Occipital lobe (tissue), 2 donors: ENCODE measurements around the gene TMPRSS7. TPM values are rescaled to one million over a fixed set of nuclear protein-coding genes. Genes with fewer than 3 reads are reported as not detected.

Experiments
- DNase-seq: peaks from one replicate; lab custom pipeline; 2025; lab: John Stamatoyannopoulos, UW
- total RNA-seq: library from RNA; depleted of rRNA; stranded (reverse); fragments of >200 nt; gene quantifications from one replicate; pipeline ENCODE4 v1.2.3, GENCODE V29; 2014

Gene TMPRSS7, protein sequence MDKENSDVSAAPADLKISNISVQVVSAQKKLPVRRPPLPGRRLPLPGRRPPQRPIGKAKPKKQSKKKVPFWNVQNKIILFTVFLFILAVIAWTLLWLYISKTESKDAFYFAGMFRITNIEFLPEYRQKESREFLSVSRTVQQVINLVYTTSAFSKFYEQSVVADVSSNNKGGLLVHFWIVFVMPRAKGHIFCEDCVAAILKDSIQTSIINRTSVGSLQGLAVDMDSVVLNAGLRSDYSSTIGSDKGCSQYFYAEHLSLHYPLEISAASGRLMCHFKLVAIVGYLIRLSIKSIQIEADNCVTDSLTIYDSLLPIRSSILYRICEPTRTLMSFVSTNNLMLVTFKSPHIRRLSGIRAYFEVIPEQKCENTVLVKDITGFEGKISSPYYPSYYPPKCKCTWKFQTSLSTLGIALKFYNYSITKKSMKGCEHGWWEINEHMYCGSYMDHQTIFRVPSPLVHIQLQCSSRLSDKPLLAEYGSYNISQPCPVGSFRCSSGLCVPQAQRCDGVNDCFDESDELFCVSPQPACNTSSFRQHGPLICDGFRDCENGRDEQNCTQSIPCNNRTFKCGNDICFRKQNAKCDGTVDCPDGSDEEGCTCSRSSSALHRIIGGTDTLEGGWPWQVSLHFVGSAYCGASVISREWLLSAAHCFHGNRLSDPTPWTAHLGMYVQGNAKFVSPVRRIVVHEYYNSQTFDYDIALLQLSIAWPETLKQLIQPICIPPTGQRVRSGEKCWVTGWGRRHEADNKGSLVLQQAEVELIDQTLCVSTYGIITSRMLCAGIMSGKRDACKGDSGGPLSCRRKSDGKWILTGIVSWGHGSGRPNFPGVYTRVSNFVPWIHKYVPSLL
- total RNA-seq: 0.47 TPM

DNA sequence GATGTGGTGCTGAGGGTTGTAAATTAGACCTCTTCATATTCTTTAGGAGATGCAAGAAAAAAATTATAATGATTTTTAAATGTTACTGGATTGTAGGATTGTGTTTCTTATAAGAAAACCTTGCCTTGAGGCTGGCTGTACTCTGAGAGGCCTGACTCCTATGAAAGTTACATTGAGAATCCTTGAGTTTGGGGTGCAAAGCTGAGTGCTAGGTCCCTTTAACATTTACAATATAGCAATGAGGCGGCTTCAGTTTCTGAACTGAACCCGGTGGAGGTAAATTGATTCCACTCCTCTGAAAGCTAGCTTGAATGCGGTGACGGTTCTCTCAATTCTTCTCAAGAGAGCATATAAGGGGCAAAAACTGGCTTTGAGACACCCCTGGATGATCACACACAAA lies at the start of gene TMPRSS7:
Gene TMPRSS7 (plus strand): TSS at position 301 of the 400 bp plus-strand sequence. CDS start 110 bp downstream, outside the sequence.
- DNase-seq: no peak

DNA sequence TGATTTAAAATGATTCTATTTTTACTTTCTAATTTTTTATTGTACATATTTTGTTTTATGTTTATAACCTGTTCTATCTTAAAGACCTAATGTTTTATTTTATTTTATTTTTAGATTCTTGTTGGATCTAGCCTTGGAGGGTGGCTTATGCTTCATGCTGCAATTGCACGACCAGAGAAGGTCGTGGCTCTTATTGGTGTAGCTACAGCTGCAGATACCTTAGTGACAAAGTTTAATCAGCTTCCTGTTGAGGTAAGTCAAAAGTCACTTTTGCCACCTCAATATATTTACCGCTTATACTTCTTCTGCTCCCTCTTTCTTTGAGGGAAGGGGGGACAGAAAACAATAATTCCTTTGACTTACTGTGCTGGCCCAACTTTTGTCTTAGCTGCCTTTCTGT lies 47.7 kb upstream of the TMPRSS7 start:
- no peak for DNase-seq

DNA sequence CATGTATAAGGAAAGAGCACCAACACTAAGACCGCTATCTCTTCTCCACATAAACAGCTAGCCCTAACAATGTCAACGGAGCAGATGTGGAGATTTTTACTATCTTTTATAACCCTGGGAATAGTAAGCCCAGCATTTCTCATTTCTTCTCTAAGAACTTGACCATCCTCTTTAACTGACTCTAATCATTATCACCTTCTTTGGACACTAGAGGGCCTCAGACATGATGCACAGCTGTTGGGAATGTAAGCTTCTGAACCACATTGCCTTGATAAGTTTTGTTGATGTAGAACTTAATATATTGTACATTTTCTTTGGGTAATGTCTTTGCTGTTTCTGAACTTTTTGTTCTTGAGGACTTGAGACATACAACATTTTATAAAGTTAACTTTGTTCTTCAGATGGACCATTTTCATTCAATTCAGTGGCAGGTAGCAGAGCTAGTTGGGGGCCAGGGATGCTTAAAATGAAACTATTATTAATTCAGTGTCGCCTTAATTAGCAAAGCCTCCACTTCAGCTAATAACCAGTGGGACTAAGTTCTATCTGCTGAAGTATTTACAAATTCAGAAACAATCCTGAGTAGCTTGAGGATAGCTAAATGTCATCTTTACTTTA lies 45.4 kb upstream of the TMPRSS7 start:
- no peak for DNase-seq

DNA sequence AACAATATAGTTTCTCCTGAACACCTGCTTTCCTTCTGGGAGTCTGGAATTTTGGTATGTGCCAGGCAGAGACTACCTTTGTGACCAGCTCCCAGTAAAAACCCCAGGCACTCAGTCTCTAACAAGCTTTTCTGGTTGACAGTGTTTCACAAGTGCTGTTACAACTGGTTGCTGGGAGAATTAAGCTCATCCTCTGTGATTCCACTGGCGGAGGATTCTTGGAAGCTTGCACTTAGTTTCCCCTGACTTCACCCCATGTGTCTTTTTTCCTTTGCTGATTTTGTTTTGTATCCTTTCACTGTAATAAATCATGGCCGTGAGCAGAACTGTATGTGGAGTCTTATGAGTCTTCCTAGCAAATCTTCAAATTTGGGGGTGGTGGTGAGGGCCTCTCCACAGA lies 41.5 kb upstream of the TMPRSS7 start:
- DNase-seq: no peak

DNA sequence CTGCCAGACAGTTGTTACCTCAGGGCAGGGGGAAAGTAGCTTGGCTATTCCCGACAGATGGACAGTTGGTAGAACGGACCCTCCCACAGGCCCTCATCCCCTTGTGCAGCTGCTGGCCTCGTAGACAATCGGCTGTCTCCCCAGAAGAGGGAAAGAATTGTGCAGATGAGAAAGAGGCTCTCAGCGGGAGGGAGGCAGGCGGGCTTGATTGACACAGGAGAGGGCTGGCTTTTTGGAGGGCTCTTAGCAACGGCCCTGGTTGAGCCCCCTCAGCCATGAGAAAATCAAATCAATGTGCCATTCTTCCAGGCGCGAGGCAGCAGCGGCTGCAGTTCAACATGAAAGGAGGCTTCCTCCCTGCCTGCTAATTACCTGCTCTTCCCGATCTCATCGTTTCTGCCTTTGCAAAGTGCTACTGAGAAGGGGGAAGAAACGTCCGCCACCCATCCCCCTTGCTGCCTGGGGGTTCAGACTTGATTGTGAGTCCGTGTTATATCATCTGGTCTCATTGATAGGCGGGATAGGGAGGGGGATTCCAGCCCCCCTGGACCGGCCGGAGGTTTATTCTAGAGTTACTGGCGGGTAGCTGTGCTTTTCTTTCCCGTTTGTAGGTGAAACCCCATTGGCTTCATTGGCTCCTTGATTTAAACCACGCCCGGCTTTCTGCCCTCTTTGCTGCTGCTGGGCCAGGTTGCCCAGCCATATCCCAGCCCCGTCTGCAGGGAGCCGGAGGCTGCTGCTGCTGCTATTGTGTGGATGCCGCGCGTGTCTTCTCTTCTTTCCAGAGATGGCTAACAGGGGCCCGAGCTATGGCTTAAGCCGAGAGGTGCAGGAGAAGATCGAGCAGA lies 35.7 kb upstream of the TMPRSS7 start, which contains the start of gene TAGLN3:
Gene TAGLN3 (plus strand): TSS at position 287 of the 848 bp plus-strand sequence. CDS start 501 bp downstream, at position 788.
- DNase-seq: peak; percentile 58

DNA sequence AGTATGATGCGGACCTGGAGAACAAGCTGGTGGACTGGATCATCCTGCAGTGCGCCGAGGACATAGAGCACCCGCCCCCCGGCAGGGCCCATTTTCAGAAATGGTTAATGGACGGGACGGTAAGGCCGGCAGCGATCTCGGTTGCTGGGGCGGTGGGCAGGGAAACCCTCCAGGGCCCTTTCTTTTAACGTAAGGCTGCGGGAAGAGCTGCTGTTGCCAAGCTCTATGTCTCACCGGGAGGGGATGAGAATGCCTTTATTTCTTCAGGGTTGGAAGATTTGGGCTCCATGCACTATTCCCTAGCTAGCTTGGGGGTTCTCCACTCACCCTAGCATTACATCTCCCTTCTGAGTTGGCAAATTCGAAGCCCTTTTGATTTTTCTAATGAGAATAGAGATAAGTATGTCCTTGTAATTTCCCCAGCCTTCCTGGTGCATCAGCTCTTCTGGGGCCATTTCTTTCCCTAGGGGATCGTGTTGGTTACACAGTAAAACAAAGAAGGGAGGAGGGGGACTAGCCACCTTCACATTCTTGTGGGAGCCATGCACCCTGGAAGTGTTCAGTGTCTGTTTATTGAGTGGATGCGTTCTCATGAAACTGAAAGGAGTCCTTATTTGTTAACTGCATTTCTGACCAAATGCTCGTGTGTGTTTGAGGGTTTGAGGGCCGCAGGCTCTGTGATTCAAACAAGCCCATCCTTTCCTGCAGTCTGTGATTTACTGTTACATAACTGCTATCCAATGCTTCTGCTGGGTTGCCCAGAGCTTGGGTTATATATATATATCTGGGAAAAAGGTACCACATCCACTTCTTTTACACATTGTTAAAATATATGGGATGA lies 34.8 kb upstream of the TMPRSS7 start:
- no peak for DNase-seq

DNA sequence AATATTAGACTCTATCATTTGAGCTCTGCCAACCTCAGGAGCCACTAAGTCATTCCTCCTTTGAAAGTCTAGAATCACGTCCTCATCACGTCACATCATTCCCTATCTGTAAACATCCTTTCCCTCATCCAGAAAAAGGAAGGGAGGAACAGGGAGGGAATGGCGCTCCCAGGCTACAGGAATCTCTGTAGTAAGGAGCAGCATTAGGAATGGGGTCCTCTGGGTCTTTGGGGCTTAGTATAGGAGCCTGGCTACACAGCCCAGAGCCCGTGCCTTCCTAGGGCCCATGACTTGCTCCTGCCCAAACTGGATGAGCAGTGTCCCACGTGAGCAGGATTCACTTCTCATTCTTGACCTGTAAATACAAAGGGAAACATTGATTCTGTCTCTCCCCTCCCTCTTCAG lies 34.2 kb upstream of the TMPRSS7 start:
- DNase-seq: no peak

DNA sequence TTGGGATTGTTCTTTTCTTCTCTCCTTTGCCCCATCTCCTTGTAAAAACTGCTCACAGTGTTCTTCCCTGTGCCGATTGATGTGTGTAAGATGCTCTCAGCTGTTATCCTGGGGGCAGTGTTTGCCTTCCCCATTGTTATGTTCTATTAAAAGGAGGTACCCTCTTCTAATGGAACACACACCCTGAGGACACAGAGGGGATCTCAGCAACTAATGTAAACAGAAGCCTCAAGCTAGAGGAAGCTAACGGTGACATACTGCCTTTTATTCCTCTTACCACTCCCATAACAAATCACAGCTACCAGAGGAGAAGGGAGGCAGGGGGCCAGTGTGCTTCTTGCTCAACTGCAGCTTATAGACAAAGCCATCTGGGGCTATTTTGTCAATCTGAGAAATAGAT lies 33.6 kb upstream of the TMPRSS7 start:
- DNase-seq: no peak

DNA sequence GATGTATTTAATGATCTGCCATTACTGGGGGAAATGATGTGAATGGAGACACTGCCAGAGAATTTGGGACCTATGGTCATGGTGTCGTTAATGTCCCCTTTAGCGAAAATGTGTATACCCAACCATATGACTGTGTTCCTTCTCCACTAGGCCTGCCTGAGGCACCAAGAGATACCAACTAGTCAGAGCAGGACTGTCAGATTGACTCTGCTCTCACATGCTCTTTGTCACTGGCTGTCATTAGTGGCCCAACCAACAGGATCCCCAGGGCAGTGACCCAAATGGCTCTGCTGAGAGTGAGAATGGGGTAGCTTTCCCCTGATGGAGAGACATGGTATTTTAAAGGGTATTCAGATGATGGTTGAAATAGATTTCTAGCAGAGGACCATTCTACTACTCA lies 33.0 kb upstream of the TMPRSS7 start:
- DNase-seq: no peak

DNA sequence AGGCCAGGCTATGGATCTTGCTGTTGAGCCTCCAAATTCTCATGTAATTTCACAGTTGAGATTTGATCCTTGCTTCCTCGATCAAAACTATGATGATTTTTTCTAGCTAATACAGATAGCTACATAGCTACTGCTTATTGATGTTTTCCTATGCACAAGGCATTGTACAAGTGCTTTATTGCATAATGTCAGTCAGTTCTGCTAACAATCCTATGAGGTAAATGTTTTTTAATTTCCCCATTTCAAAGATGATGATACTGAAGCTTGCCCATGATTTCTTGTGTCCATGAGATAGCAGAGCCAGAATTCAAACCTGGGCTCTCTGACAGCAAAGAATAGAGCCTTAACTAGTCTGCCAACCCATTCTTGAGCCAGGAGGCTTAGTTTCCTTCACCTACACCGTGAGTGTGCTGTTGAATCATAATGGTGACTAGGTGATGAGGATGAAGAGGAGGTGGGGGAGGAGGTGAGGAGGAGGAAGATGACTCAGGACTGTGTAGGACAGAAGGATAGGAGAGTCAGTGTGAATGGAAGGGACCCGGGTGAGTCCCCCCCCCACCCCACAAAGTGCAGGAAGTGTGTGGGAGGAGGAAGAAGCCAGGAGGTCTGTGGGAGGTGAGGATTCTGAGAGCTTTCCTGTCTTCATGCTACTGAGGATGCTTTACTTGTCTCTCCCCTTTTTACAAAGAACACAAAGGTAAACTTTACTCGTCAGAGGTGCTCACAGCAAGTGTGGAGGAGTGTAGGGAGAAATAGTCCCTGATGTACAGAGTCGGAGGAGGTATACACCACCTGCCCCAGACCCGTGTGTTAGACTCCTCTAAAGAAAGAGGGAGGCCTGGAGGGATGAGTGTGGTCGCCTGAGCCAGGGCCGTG lies 32.2 kb upstream of the TMPRSS7 start:
- DNase-seq: peak; percentile 51

DNA sequence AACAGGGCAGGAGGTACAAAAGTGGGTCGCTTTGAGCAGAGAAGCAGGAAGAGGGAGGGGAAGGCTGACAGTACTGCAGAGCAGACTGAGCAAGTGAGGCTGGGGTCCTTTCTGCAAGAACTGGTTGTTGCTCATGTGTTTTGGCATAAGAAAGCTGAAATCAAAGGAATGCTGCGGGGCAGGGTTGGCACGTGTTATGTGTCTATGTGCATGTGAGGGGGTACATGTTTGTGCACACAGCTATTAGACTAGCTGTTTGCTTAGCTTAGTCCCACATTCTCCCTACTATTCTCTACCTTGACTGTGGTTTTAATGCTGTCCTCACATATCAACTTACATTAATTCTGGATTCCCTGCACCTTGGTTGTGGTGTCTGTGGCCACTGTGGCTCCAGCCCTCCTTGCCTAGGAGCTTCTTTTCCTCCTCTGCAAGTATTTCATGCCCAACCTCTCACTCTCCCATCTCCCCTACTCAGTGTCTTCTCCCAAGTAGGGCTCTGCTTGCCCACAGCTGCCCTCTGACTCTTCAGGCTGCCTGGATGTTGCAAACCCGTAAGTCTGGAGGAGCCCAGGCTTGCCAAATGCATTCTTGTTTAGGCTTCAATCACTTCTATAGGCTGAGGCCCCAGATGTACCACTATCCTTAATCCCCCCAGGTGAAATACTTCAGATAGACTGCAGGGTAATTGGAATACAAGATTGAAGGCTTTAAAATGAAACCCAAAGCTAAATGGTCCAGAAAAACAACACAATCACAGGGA lies 31.0 kb upstream of the TMPRSS7 start:
- DNase-seq: no peak

DNA sequence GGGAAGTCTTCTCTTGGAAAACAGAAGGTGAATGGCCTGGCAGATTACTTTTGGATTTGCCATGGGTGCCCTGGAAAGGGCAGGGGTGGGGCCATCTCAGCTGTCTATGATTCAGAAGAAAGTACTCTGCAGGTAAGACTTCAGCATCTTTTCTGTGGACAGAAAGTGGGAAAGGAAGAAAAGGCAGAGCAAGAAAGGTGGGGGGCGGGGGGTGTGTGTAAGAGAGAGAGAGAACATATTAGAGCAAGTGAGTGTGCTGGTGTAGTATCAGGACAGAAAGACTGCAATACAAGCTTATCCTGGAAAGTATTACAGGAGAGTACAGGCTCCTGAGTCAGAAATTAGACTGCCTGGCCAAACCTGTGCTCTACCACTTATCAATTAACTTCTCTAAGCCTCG lies 30.3 kb upstream of the TMPRSS7 start:
- DNase-seq: no peak

DNA sequence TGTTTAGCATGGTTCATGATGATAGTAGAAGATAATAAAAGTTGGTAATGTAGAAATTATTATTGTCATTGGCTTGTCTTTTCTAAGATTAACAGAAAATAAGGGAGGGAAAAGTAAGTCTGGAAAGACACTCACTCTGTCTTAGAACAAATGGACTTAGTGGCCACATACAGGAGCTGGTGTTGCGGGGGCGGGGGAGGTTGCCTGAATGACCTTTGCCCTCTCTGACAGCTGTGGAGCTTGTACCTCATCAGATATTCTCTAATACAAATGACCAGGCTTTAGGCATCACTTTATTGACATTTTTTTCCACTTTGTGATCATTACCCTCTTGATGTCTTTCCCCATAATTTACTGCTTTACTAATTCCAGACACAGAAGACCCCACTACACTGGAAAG lies 29.9 kb upstream of the TMPRSS7 start:
- DNase-seq: no peak

DNA sequence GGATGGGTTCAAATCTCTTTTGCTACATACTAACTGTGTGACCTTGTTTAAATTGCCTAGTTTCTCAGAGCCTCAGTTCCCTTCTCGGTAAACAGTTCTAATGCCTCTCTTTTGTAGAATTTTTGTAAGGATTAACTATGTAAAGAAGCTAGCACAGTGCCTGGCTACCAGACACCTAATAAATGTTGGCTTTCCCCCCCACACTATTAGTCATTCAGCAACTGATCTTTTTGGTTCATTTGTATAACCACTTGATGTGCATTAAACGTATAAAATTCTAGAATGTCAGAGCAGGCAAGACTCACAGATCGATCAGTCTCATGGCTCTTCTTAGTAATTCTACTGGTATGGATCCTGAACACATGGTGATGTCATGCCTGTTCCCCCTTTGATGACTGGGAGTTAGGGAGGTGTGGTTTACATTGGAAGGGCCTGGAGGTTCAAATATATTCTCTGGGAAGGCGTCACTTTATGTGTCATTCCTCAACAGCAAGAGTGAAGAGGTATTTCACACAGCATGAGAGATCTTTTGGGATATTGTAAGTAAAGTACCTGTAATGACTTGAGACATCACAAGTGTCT lies 29.4 kb upstream of the TMPRSS7 start:
- no peak for DNase-seq

DNA sequence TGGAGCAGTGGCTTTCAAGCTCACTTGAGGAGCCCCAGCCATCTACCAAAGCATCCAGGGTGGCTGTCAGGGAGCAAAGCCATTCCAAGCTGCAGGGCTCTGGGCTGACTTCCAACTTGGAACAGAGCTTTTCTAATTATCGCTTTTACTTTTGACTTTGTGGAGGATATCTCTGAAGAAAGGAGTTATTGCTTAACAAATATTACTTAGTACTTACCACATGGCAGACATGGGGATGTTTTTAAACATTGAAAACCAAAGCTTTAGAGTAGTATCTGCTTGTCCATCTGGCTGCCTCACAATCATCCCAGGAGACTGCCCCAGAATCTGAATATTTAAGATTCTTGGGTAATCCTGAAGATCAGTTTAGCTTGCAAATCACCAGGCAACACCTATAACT lies 26.9 kb upstream of the TMPRSS7 start:
- no peak for DNase-seq

DNA sequence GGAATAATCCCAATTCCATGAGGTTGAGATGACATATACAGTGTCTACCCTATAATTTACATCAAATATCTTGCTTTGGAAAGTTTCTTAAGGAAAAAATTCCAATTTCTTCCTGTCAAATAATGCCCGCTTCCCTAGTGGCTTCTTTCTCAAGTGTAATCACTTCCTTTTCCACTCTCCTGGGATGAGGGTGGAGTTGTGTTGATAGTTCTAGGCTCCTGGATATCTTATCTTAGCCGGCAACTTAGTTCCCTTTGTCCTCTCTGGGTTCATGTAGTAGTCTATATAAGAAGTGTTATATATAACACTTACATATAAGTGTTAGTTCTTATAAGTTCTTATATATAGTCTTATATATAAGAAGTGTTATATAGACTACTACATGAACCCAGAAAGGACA lies 24.9 kb upstream of the TMPRSS7 start:
- no peak for DNase-seq

DNA sequence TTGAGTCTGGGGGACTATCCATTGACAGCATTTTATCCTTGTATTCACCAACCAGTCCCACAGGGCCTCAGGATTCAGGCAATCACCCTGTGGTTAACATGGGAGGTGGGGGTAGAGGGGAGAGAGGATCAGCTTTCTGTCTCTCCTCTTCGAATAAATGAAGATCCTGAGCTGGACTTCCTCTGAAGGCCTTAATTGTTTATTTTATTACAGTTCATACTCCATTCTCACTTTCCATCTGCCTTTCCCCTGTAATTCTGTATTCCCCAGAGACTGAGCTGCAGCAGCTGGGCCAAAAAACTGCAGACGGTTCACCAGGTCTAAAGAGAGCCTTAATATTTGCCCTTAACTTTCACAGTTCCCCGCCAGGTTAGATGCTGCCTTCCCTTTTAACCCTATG lies 23.9 kb upstream of the TMPRSS7 start:
- DNase-seq: no peak

DNA sequence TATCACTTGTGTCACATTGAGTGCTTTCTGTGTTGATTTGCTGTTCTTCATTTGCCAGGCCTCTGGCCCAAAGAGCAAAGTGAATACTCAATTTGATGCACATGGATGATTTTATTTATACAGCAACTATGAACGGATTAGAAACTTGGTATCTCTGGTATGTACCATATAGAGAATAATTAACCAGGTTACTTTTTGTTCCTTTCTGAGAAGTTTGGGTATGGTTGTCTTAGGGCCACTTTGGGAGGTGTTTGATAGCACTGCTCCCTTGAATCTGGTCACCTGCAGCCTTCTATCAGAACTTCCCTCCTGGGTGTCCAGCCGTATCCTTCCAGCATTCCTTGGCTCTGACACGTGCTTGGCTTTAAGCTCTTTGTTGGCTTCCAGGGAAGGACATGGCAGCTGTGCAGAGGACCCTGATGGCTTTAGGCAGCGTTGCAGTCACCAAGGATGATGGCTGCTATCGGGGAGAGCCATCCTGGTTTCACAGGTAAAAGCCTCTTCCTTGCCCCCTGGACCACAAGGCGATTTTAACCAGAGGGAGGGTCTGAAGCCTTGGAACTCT lies 23.1 kb upstream of the TMPRSS7 start:
- DNase-seq: no peak
